Neural crest cell (in vitro differentiated cells): Measurements from ENCODE around the gene NHSL2. TPM values are rescaled to one million over a fixed set of nuclear protein-coding genes. Genes with fewer than 3 reads are reported as not detected.

Experiments
- DNase-seq: peaks from one replicate; pipeline ENCODE4 v3.0.0; 2021; ENCODE audit warnings: low read depth, mixed read lengths, low spot score
- H3K27ac Mint-ChIP-seq: one replicate; pipeline ENCODE4 v1.8.0; 2021; ENCODE audit warnings: mild to moderate bottlenecking, mixed read lengths; ENCODE audit not compliant: unreplicated experiment
- H3K27me3 Mint-ChIP-seq: 2 replicates; pipeline ENCODE4 v1.8.0; 2021; ENCODE audit warnings: low read depth, mild to moderate bottlenecking, mixed read lengths
- H3K36me3 Mint-ChIP-seq: 2 replicates; pipeline ENCODE4 v1.8.0; 2021; ENCODE audit warnings: low read depth, mild to moderate bottlenecking, mixed read lengths
- H3K4me1 Mint-ChIP-seq: 2 replicates; pipeline ENCODE4 v1.8.0; 2021; ENCODE audit warnings: mixed read lengths
- H3K4me3 Mint-ChIP-seq: one replicate; pipeline ENCODE4 v1.8.0; 2021; ENCODE audit warnings: mild to moderate bottlenecking, mixed read lengths
- H3K9me3 Mint-ChIP-seq: 2 replicates; pipeline ENCODE4 v1.8.0; 2021; ENCODE audit warnings: mixed read lengths
- CTCF ChIP-seq: fragments of 200-600 bp; sonication (generic); conservative IDR thresholded peaks from 2 replicates; pipeline ENCODE4 v1.5.0; 2021; ENCODE audit warnings: antibody characterized with exemption, mild to moderate bottlenecking
- total RNA-seq: library from RNA; stranded (reverse); gene quantifications from 2 replicates; pipeline ENCODE4 v1.2.1, GENCODE V29; 2021

The NHSL2 gene
- total RNA-seq, 1 donor from 2014 or later, result 9.9 TPM

GRCh38 chrX:71938371-71938770, 27.7 kb downstream of the NHSL2 start:
- Mint-ChIP-seq H3K4me1 (peaks cover 37% of the 10 kb centered on the region), H3K27me3 (no peaks in the 10 kb centered on the region), H3K9me3 (peaks cover 7% of the 10 kb centered on the region), H3K36me3 (peaks cover 4% of the 10 kb centered on the region), H3K4me3 (no peak overlapping the region), H3K27ac (no peak overlapping the region)
- no peak for TF ChIP-seq CTCF
- DNase-seq, result no peak

- H3K9me3 Mint-ChIP-seq, result peaks cover 4% of the 10 kb centered on the region
- no peak for TF ChIP-seq CTCF
- H3K4me3 Mint-ChIP-seq, result no peak overlapping the region
- peaks cover 17% of the 10 kb centered on the region for H3K4me1 Mint-ChIP-seq
- no peak for DNase-seq
- H3K27ac Mint-ChIP-seq, result no peak overlapping the region
- peaks cover 4% of the 10 kb centered on the region for H3K36me3 Mint-ChIP-seq
- no peaks in the 10 kb centered on the region for H3K27me3 Mint-ChIP-seq
These were observed 30.5 kb downstream of the NHSL2 start for GRCh38 chrX:71941145-71941544.

- peaks cover 2% of the 10 kb centered on the region for H3K36me3 Mint-ChIP-seq
- peaks cover 12% of the 10 kb centered on the region for H3K4me1 Mint-ChIP-seq
- TF ChIP-seq CTCF, result no peak
- no peak overlapping the region for H3K4me3 Mint-ChIP-seq
- H3K27me3 Mint-ChIP-seq, result no peaks in the 10 kb centered on the region
- H3K9me3 Mint-ChIP-seq, result peaks cover 4% of the 10 kb centered on the region
- no peak overlapping the region for H3K27ac Mint-ChIP-seq
- no peak for DNase-seq
These were observed 31.1 kb downstream of the NHSL2 start for GRCh38 chrX:71941776-71942175.

- Mint-ChIP-seq H3K9me3 (peaks cover 4% of the 10 kb centered on the region), H3K4me1 (peaks cover 12% of the 10 kb centered on the region), H3K4me3 (no peak overlapping the region), H3K27me3 (no peaks in the 10 kb centered on the region), H3K36me3 (no peaks in the 10 kb centered on the region), H3K27ac (no peak overlapping the region)
- DNase-seq, result no peak
- TF ChIP-seq CTCF, result no peak
These were observed 33.7 kb downstream of the NHSL2 start for GRCh38 chrX:71944369-71944768.

GRCh38 chrX:71945237-71945805, 34.7 kb downstream of the NHSL2 start:
- Mint-ChIP-seq H3K27ac (no peak overlapping the region), H3K4me3 (no peak overlapping the region), H3K36me3 (no peaks in the 10 kb centered on the region), H3K27me3 (no peaks in the 10 kb centered on the region), H3K4me1 (peaks cover 15% of the 10 kb centered on the region), H3K9me3 (peaks cover 4% of the 10 kb centered on the region)
- no peak for DNase-seq
- no peak for TF ChIP-seq CTCF
